H1 (cell line): ENCODE measurements around the gene ADGRL3.

Source experiments
- EZH2 ChIP-seq: fragments of 200-600 bp; sonication (generic); IDR thresholded peaks from 2 replicates; pipeline ENCODE4 v1.7.1; 2012; ENCODE audit warnings: low read depth, mild to moderate bottlenecking, moderate library complexity, low read length, inconsistent platforms; ENCODE audit not compliant: severe bottlenecking
- POLR2A ChIP-seq, 2 experiments: IDR thresholded peaks; 1 replicate in 1 of 2; 2 replicates in 1 of 2; pipeline ENCODE4 v1.6.1; 2011; ENCODE audit warnings: low read depth in 2 of 2, low read length in 2 of 2, mild to moderate bottlenecking in 2 of 2; ENCODE audit errors: control extremely low read depth in 1 of 2
- RAD21 ChIP-seq, 2 experiments: IDR thresholded peaks in 1 of 2; conservative IDR thresholded peaks in 1 of 2; 2 replicates each; pipeline ENCODE4 v1.6.1; 2011; ENCODE audit warnings: low read depth in 2 of 2, low read length in 2 of 2, improper control_type of control experiment in 1 of 2, inconsistent platforms in 1 of 2, mild to moderate bottlenecking in 1 of 2, moderate library complexity in 1 of 2
- RNF2 ChIP-seq: fragments of 200-900, 300-1000 bp; sonication (generic); IDR thresholded peaks from 2 replicates; pipeline ENCODE4 v1.7.1; 2016; ENCODE audit warnings: borderline replicate concordance, low read depth, mild to moderate bottlenecking, antibody characterized with exemption, low read length; ENCODE audit not compliant: poor library complexity, severe bottlenecking; ENCODE audit errors: missing control alignments
- SIN3A ChIP-seq, 2 experiments: IDR thresholded peaks in 1 of 2; conservative IDR thresholded peaks in 1 of 2; 2 replicates each; pipeline ENCODE4 v1.6.1; 2011 to 2012; ENCODE audit warnings: low read length in 2 of 2, improper control_type of control experiment in 1 of 2, low read depth in 1 of 2, mild to moderate bottlenecking in 1 of 2
- SIX5 ChIP-seq: IDR thresholded peaks from 2 replicates; pipeline ENCODE4 v1.6.1; 2011; ENCODE audit warnings: mild to moderate bottlenecking, low read depth, low read length
- SUZ12 ChIP-seq: fragments of 200-600 bp; sonication (generic); IDR thresholded peaks from 2 replicates; pipeline ENCODE4 v1.6.1; 2012; ENCODE audit warnings: mild to moderate bottlenecking, inconsistent platforms, low read length, moderate library complexity, mixed read lengths
- TAF1 ChIP-seq: IDR thresholded peaks from 2 replicates; pipeline ENCODE4 v1.6.1; 2011; ENCODE audit warnings: mild to moderate bottlenecking, low read depth, low read length
- TF ChIP-seq, protein P1 (sequence below), 3 experiments: IDR thresholded peaks; 1 replicate in 2 of 3; 2 replicates in 1 of 3; pipeline versions ENCODE4 v1.5.1 to v1.6.1; 2011; ENCODE audit warnings: low read length in 3 of 3, mild to moderate bottlenecking in 3 of 3, inconsistent platforms in 2 of 3, low read depth in 1 of 3, moderate library complexity in 1 of 3; ENCODE audit not compliant: insufficient read depth in 1 of 3; ENCODE audit errors: control extremely low read depth in 1 of 3

GRCh38 chr4:62006108-62006507 lies 806.0 kb downstream of the ADGRL3 start:
- TF ChIP-seq RNF2 (no peak), TAF1 (no peak), RAD21 (IDR thresholded peaks at IDR 0.05 in 1 of 2, conservative IDR thresholded peaks at IDR 0.05 in 1 of 2; ENCODE audit: low read depth in 2 of 2, low read length in 2 of 2) (no peak), SIN3A (conservative IDR thresholded peaks at IDR 0.05 in 1 of 2, IDR thresholded peaks at IDR 0.05 in 1 of 2; ENCODE audit: low read depth in 1 of 2, low read length in 2 of 2) (no peak), SUZ12 (no peak), EZH2 (no peak), SIX5 (no peak), POLR2A (IDR thresholded peaks at IDR 0.05; ENCODE audit: control extremely low read depth in 1 of 2, low read depth in 2 of 2, low read length in 2 of 2) (no peak)
- TF ChIP-seq, protein P1, sequence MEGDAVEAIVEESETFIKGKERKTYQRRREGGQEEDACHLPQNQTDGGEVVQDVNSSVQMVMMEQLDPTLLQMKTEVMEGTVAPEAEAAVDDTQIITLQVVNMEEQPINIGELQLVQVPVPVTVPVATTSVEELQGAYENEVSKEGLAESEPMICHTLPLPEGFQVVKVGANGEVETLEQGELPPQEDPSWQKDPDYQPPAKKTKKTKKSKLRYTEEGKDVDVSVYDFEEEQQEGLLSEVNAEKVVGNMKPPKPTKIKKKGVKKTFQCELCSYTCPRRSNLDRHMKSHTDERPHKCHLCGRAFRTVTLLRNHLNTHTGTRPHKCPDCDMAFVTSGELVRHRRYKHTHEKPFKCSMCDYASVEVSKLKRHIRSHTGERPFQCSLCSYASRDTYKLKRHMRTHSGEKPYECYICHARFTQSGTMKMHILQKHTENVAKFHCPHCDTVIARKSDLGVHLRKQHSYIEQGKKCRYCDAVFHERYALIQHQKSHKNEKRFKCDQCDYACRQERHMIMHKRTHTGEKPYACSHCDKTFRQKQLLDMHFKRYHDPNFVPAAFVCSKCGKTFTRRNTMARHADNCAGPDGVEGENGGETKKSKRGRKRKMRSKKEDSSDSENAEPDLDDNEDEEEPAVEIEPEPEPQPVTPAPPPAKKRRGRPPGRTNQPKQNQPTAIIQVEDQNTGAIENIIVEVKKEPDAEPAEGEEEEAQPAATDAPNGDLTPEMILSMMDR (IDR thresholded peaks at IDR 0.05; ENCODE audit: control extremely low read depth in 1 of 3, insufficient read depth in 1 of 3, low read depth in 1 of 3, low read length in 3 of 3), result no peak
